BJ (cell line): ENCODE results near the gene CASTOR1. TPM values are rescaled to one million over a fixed set of nuclear protein-coding genes. Genes with fewer than 3 reads are reported as not detected.
"Not testable (repeated sequence)": the region's sequence is repeated elsewhere in the genome, so short reads cannot be mapped to it uniquely, and the experiment has no call there.

ENCODE experiments used
- CTCF ChIA-PET: fragments of 350-600 bp; formaldehyde crosslinking; extraction: SDS; loops from one replicate; lab custom pipeline; 2021; ENCODE audit warnings: antibody characterized with exemption, inconsistent platforms; lab: Yijun Ruan, JAX
- POLR2A ChIA-PET: fragments of 300-600 bp; sonication (Branson Sonifier 250); formaldehyde crosslinking; extraction: SDS; loops from one replicate; lab custom pipeline; 2021; ENCODE audit warnings: antibody characterized with exemption; lab: Charles Lee
- DNase-seq: peaks from one replicate; pipeline ENCODE4 v3.0.0-alpha.2; 2011; ENCODE audit warnings: low read depth
- H3K27me3 ChIP-seq: 2 replicates; pipeline ENCODE4 v1.6.0; 2011; ENCODE audit warnings: low read length; ENCODE audit not compliant: control insufficient read depth, insufficient read depth
- H3K36me3 ChIP-seq: 2 replicates; pipeline ENCODE4 v1.5.1; 2011; ENCODE audit warnings: low read length; ENCODE audit not compliant: control insufficient read depth, insufficient read depth
- H3K4me3 ChIP-seq: 2 replicates; pipeline ENCODE4 v1.5.1; 2011; ENCODE audit warnings: low read depth, mild to moderate bottlenecking, control low read depth, low read length
- polyA minus RNA-seq: library from RNA; depleted of rRNA, polyadenylated mRNA; stranded (reverse); fragments of >200 nt; gene quantifications from 2 replicates; pipeline ENCODE4 v1.2.3, GENCODE V29; 2011; rRNA and poly(A)+ RNA removed
- polyA plus RNA-seq: library from polyadenylated mRNA; depleted of rRNA; stranded (reverse); fragments of >200 nt; gene quantifications from 2 replicates; pipeline ENCODE4 v1.2.3, GENCODE V29; 2011; rRNA removed
- TF ChIP-seq, protein P1 (sequence below): IDR thresholded peaks from 2 replicates; pipeline ENCODE4 v1.5.1; 2011; ENCODE audit warnings: low read depth, mild to moderate bottlenecking, control low read depth, inconsistent platforms, low read length, moderate library complexity; ENCODE audit not compliant: insufficient read depth

The CASTOR1 gene
- polyA plus RNA-seq: 7.7 and 16.4 TPM in 2 replicates
- polyA minus RNA-seq: 2.7 and 3.1 TPM in 2 replicates

DNA sequence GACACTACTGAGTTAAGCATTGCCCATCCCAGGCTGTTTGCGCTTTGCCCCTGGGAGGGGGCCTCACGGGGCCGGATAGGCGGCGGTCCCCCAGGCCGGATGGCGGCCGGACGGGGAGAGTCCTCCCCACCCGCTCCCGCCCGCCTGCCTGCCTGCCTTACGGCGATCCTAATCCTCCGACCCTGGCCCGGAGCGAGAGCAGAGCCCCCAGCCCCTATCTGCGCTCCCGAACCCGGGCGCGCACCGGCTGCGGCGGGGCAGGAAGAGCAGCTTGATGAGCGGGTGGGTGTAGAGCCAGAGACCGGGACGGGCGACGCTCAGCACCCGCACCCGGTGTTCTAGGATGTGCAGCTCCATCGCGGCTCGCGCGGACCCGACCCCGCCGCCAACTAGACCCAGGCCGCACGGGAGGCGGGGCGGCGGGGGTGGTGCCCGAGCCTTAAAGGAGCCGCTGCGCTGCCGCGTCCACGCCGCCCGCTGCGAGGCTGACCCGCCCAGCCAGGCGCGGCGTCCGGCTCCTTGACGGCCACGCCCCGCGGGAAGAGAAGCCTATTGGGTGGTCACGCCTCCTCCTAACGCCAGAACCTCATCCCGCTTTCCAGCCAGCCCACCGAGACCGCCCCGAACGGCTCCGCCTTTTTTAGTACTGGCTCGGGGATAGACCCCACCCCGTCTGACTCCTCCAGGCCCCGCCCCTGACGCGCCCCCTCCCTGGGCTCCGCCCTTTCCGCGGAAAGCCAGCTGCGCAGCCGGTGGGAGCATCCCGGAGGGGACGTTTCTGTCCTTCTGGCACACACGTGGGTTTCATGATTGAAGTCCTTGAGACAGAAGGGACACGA lies at the start of gene CASTOR1:
Gene CASTOR1 (minus strand): TSS at position 365 of the 839 bp plus-strand sequence. CDS start 8 bp downstream, at position 357.
- POLR2A ChIA-PET: interaction anchor here (0.6 kb wide), 1 partner anchor 156 kb away, joined by 5 read pairs; no protein-coding TSS in a partner anchor
- CTCF ChIA-PET: interaction anchor here (1.3 to 10.6 kb wide), 12 partner anchors 9 to 181 kb away, joined by 3 to 204 read pairs (median 9); partner anchors contain the start of genes CCDC157, MTFP1, RNF215 and SEC14L2
- TF ChIP-seq, protein P1, sequence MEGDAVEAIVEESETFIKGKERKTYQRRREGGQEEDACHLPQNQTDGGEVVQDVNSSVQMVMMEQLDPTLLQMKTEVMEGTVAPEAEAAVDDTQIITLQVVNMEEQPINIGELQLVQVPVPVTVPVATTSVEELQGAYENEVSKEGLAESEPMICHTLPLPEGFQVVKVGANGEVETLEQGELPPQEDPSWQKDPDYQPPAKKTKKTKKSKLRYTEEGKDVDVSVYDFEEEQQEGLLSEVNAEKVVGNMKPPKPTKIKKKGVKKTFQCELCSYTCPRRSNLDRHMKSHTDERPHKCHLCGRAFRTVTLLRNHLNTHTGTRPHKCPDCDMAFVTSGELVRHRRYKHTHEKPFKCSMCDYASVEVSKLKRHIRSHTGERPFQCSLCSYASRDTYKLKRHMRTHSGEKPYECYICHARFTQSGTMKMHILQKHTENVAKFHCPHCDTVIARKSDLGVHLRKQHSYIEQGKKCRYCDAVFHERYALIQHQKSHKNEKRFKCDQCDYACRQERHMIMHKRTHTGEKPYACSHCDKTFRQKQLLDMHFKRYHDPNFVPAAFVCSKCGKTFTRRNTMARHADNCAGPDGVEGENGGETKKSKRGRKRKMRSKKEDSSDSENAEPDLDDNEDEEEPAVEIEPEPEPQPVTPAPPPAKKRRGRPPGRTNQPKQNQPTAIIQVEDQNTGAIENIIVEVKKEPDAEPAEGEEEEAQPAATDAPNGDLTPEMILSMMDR: no peak

DNA sequence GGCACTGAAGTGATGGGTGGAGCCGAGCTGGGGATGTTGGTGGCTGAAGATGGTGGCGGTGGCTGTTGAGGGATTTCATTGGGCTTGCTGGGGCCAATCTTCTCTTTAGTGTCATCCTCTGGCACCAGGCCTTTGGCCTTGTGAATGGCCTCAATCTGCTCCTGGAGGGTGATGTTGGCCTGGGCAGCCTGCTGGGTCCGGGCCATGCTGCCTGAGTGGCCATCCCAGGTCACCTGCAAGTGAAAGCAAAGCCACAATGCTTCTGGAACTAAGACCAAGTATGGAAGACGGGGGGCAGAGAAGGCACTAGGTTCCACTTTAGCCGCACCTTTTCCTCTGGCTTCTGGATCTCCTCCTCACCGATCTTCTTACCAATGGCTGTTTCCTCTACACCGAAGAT lies 49.5 kb upstream of the CASTOR1 start:
- DNase-seq: no peak
- CTCF ChIA-PET: interaction anchor here (0.8 to 1.4 kb wide), 3 partner anchors 10 to 51 kb away, joined by 3 read pairs; no protein-coding TSS in a partner anchor

More for the DNA sequence above, at the start of gene CASTOR1:
- Histone ChIP-seq H3K4me3 (peak within 1 kb of the TSS; percentile 71), H3K36me3 (peaks cover 26% of the 10 kb centered on the region), H3K27me3 (no peaks in the 10 kb centered on the region)
- peak; percentile 91 for DNase-seq

GRCh38 chr22:30338341-30338740 lies 49.0 kb upstream of the CASTOR1 start:
- peaks cover 60% of the 10 kb centered on the region for H3K36me3 ChIP-seq
- CTCF ChIA-PET: interaction anchor here (0.8 to 1.4 kb wide), 2 partner anchors 10 to 47 kb away, joined by 3 read pairs; no protein-coding TSS in a partner anchor
- POLR2A ChIA-PET, H3K4me3 ChIP-seq, DNase-seq, H3K27me3 ChIP-seq: not testable (repeated sequence)

More for the DNA sequence above, 49.5 kb upstream of the CASTOR1 start:
- H3K4me3 ChIP-seq: no peak overlapping the region
- TF ChIP-seq, protein P1: no peak
- peaks cover 58% of the 10 kb centered on the region for H3K36me3 ChIP-seq
- no peaks in the 10 kb centered on the region for H3K27me3 ChIP-seq
- POLR2A ChIA-PET: no interaction called here

DNA sequence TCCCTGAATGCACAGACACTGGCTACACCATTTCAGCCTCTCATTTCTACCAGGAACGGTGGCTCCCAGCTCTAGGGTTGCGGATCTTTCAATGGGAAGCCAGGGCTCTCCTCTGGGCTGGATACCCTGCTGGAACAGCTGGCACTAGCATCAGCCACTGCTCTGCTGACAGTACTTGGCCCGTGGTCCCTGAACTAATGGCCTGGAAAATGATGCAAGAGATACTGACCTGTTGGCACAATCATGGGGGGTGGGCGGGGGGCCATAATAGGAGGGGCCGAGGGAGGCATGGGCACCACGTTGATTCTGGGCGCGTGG lies 48.1 kb upstream of the CASTOR1 start:
- ChIA-PET CTCF (interaction anchor here (0.7 kb wide), 1 partner anchor 8 kb away, joined by 4 read pairs; no protein-coding TSS in a partner anchor), POLR2A (no interaction called here)
- no peaks in the 10 kb centered on the region for H3K27me3 ChIP-seq
- TF ChIP-seq, protein P1: no peak
- no peak for DNase-seq
- peaks cover 56% of the 10 kb centered on the region for H3K36me3 ChIP-seq
- no peak overlapping the region for H3K4me3 ChIP-seq

- H3K36me3 ChIP-seq: peaks cover 53% of the 10 kb centered on the region
- no peak overlapping the region for H3K4me3 ChIP-seq
- ChIA-PET POLR2A (no interaction called here), CTCF (interaction anchor here (0.7 to 2.4 kb wide), 3 partner anchors 9 to 73 kb away, joined by 4 to 11 read pairs (median 4); no protein-coding TSS in a partner anchor)
- TF ChIP-seq, protein P1: no peak
- H3K27me3 ChIP-seq: no peaks in the 10 kb centered on the region
- DNase-seq: no peak
Measured at GRCh38 chr22:30336752-30337460, 47.6 kb upstream of the CASTOR1 start.
